CD4-positive, CD25-positive, alpha-beta regulatory T cell (primary cell): ENCODE data around the gene GPR31. TPM values are rescaled to one million over a fixed set of nuclear protein-coding genes. Genes with fewer than 3 reads are reported as not detected.
A peak's percentile ranks its signal among the peaks of the same experiment; 100 is the strongest.

ENCODE experiments used
- ATAC-seq, 2 donors: fragments of 150-1000 bp; cut with Tn5 transposase; one replicate each; pipeline ENCODE4 v1.10.0; 2021; ENCODE audit warnings: low read depth in 2 of 2, moderate number of reproducible peaks in 2 of 2, moderate library complexity in 1 of 2
- DNase-seq, 3 donors: peaks; one replicate each; pipeline versions ENCODE4 v3.0.0 to v3.0.0-alpha.2; 2012 to 2022; ENCODE audit warnings: mixed read lengths in 1 of 3
- H3K27ac ChIP-seq: one replicate; pipeline ENCODE4 v1.7.0; 2013; ENCODE audit warnings: mild to moderate bottlenecking, low read length; ENCODE audit not compliant: insufficient read depth, poor library complexity, severe bottlenecking
- H3K27me3 ChIP-seq: one replicate; pipeline ENCODE4 v1.7.0; 2013; ENCODE audit warnings: low read length; ENCODE audit not compliant: control insufficient read depth, insufficient read depth
- H3K36me3 ChIP-seq: one replicate; pipeline ENCODE4 v1.7.0; 2013; ENCODE audit warnings: mild to moderate bottlenecking, low read length, moderate library complexity; ENCODE audit not compliant: control insufficient read depth, insufficient read depth
- H3K4me1 ChIP-seq: 2 replicates; pipeline ENCODE4 v1.7.0; 2013; ENCODE audit warnings: mild to moderate bottlenecking, low read length; ENCODE audit not compliant: insufficient read depth, control insufficient read depth, poor library complexity, severe bottlenecking
- H3K4me3 ChIP-seq: one replicate; pipeline ENCODE4 v1.7.0; 2013; ENCODE audit warnings: low read depth, mild to moderate bottlenecking, low read length, moderate library complexity
- H3K9me3 ChIP-seq, 2 experiments: 1 replicate in 1 of 2; 2 replicates in 1 of 2; pipeline ENCODE4 v1.7.0; 2013; ENCODE audit warnings: low read length in 2 of 2, mild to moderate bottlenecking in 1 of 2, moderate library complexity in 1 of 2; ENCODE audit not compliant: control insufficient read depth in 2 of 2
- H3K27ac Mint-ChIP-seq, 3 donors: one replicate each; pipeline ENCODE4 v1.8.0; 2020 to 2022; ENCODE audit warnings: mild to moderate bottlenecking in 3 of 3, mixed read lengths in 3 of 3, moderate library complexity in 2 of 3
- H3K27me3 Mint-ChIP-seq: one replicate; pipeline ENCODE4 v1.8.0; 2022; ENCODE audit warnings: mild to moderate bottlenecking, mixed read lengths
- H3K36me3 Mint-ChIP-seq: one replicate; pipeline ENCODE4 v1.8.0; 2020; ENCODE audit warnings: mixed read lengths
- H3K4me1 Mint-ChIP-seq, 4 donors: one replicate each; pipeline ENCODE4 v1.8.0; 2020 to 2022; ENCODE audit warnings: mixed read lengths in 4 of 4, mild to moderate bottlenecking in 1 of 4
- H3K4me3 Mint-ChIP-seq, 4 donors: one replicate each; pipeline ENCODE4 v1.8.0; 2020 to 2022; ENCODE audit warnings: mild to moderate bottlenecking in 4 of 4, mixed read lengths in 4 of 4, moderate library complexity in 3 of 4
- H3K9me3 Mint-ChIP-seq, 7 donors: one replicate each; pipeline ENCODE4 v1.8.0; 2020 to 2022; ENCODE audit warnings: mixed read lengths in 7 of 7, mild to moderate bottlenecking in 3 of 7, moderate library complexity in 2 of 7
- polyA plus RNA-seq, 4 donors: library from polyadenylated mRNA; unstranded; fragments of 300-500 nt; fragmentation: Illumina TruSeq; gene quantifications; one replicate each; pipeline ENCODE4 v1.2.3, GENCODE V29; 2021
- total RNA-seq: library from RNA; stranded (reverse); gene quantifications from one replicate; pipeline ENCODE4 v1.2.3, GENCODE V29; 2022

The GPR31 gene
- total and polyA plus RNA-seq, 5 donors from 2014 or later, result not detected

DNA sequence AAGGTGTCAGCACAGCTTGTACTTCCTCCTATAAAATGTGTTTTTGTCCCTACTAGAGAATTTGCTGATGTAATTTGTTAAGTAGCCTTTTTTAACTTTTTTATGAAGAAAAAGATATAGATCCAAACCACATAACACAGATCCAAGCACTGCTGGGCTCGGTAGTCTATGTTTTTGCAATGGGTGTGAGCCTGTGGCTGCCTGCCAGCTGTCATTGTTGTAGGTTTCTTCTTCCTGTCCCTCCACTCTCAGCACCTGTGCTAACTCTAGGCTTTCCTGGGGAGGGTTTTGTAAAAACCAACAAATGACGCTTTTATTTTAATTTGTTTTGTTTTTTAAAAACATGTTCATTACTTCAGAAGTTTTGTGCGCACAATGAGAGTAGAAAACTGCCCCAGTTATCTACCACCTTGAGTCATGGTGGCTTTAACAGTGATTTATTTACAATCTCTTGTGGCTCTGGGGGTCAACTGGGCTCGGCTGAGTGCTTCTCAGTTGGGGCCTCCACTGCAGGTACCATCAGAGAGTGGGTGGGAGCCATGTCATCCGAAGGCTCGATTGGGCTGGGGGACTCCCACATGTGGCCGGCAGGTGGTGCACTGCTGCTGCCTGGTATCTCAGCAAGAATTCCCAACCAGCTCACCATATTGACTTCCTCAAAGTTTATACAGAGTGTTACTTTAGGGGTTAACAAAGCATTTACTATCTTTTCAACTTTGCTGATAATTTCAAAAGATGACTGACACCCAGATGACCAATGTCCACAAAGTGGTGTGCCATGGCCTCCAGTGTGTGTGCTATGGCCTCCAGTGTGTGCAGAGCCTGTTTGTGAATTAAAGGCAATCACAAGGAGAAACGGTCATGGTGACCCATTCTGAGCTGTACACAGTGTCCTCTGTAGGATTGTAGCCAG, 37.9 kb downstream of the GPR31 start:
- Mint-ChIP-seq H3K4me1 (peaks cover 27 to 93% (median 58%) of the 10 kb centered on the region in 4 donors), H3K4me3 (peak overlapping the region; percentile 69 to 96 (median 76)), H3K27me3 (no peaks in the 10 kb centered on the region), H3K36me3 (peaks cover 17% of the 10 kb centered on the region), H3K27ac (peak overlapping the region; percentile 96 to 99 (median 98)), H3K9me3 (peaks cover 0 to 2% (median 0%) of the 10 kb centered on the region in 7 donors)
- Histone ChIP-seq H3K27ac (peak overlapping the region; percentile 88), H3K27me3 (no peaks in the 10 kb centered on the region), H3K4me3 (peak overlapping the region; percentile 60), H3K9me3 (no peaks in the 10 kb centered on the region), H3K36me3 (peaks cover 3% of the 10 kb centered on the region), H3K4me1 (peaks cover 89% of the 10 kb centered on the region)
- DNase-seq (peak; percentile 63 to 90 (median 88)), ATAC-seq (peak; percentile 81 to 88)

DNA sequence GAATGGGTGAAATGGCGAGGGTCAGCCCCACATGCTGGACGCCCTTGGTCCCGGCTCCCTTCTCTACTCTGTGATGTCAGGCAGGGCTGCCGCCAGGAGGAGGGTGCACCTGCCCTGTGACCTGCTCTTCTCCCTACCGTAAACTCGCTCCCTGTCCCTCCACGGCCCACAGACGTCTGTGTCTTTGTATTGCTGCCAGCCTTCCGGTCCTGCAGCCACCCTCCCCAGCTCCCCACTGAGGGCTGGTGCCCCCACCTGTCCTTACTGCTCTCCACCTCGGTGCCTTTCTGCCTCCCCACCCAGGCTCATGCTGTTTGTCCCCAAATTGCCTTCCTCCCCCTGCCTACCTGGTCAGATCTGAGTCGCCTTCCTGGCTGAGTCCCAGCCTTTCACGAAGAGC, 38.9 kb downstream of the GPR31 start:
- peaks cover 32 to 93% (median 59%) of the 10 kb centered on the region in 4 donors for H3K4me1 Mint-ChIP-seq
- peak overlapping the region; percentile 69 to 96 (median 76) for H3K4me3 Mint-ChIP-seq
- no peaks in the 10 kb centered on the region for H3K27me3 ChIP-seq
- no peaks in the 10 kb centered on the region for H3K36me3 ChIP-seq
- H3K27me3 Mint-ChIP-seq, result peaks cover 3% of the 10 kb centered on the region
- H3K9me3 ChIP-seq, result no peaks in the 10 kb centered on the region
- no peak for ATAC-seq
- H3K27ac Mint-ChIP-seq, result peak overlapping the region; percentile 92 to 99 (median 96)
- no peak for DNase-seq
- peaks cover 0 to 2% (median 0%) of the 10 kb centered on the region in 7 donors for H3K9me3 Mint-ChIP-seq
- peaks cover 19% of the 10 kb centered on the region for H3K36me3 Mint-ChIP-seq
- peak overlapping the region; percentile 33 for H3K4me3 ChIP-seq
- H3K4me1 ChIP-seq, result peaks cover 89% of the 10 kb centered on the region
- H3K27ac ChIP-seq, result peak overlapping the region; percentile 88

DNA sequence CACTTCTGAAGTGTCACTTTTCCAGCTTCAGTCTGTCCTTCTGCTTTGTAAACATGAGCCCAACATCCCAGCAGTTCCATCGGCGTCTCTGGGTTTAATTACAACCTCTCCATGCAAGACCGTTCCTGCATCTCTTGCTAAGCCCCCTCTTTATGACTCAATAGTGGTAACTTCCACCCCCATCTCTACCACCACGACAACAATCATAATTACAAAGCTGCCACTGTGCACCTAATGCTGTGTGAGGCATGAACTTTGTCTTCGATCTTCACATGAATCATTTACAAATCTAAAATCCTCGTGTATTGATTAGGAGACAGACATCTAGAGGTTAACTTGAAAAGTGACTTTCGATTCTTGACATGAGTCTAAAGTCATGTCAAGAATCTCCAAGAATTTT, 39.8 kb downstream of the GPR31 start:
- H3K27me3 ChIP-seq, result no peaks in the 10 kb centered on the region
- peak overlapping the region; percentile 88 for H3K27ac ChIP-seq
- peaks cover 92% of the 10 kb centered on the region for H3K4me1 ChIP-seq
- Mint-ChIP-seq H3K4me3 (peak overlapping the region; percentile 69 to 96 (median 76)), H3K27ac (peak overlapping the region; percentile 82 to 99 (median 96)), H3K27me3 (peaks cover 5% of the 10 kb centered on the region), H3K4me1 (peaks cover 34 to 93% (median 60%) of the 10 kb centered on the region in 4 donors), H3K9me3 (peaks cover 0 to 2% (median 0%) of the 10 kb centered on the region in 7 donors), H3K36me3 (peaks cover 22% of the 10 kb centered on the region)
- H3K9me3 ChIP-seq, result no peaks in the 10 kb centered on the region
- H3K4me3 ChIP-seq, result peak overlapping the region; percentile 33
- ATAC-seq (no peak), DNase-seq (no peak)
- no peaks in the 10 kb centered on the region for H3K36me3 ChIP-seq

DNA sequence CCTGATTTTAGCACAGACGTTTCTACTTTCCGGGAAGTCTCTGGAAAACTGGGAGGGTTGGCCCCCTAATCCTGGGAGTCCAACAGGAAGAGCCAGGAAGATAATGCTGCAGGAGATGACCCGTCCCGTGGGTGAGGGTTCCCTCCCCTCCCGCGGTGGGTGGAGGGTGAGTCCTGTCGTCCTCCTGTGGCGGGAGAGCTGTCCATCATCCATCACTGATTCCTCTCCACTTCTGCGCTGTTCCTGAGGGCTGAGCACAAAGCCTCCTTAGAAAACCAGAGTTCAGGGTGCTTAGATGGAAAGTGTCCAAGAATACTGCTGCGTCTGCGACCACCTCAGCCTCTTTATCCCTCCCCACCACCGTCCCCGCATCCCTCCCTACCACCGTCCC, 40.9 kb downstream of the GPR31 start:
- H3K9me3 Mint-ChIP-seq, result peaks cover 0 to 4% (median 0%) of the 10 kb centered on the region in 7 donors
- H3K27me3 Mint-ChIP-seq, result peaks cover 5% of the 10 kb centered on the region
- H3K27ac ChIP-seq, result peak overlapping the region; percentile 95
- H3K27ac Mint-ChIP-seq, result peak overlapping the region; percentile 67 to 94 (median 86)
- DNase-seq, result no peak
- no peak overlapping the region for H3K4me3 ChIP-seq
- H3K27me3 ChIP-seq, result no peaks in the 10 kb centered on the region
- H3K36me3 Mint-ChIP-seq, result peaks cover 22% of the 10 kb centered on the region
- ATAC-seq, result no peak
- H3K9me3 ChIP-seq, result no peaks in the 10 kb centered on the region
- H3K4me1 ChIP-seq, result peaks cover 90% of the 10 kb centered on the region
- H3K4me1 Mint-ChIP-seq, result peaks cover 40 to 93% (median 63%) of the 10 kb centered on the region in 4 donors
- no peaks in the 10 kb centered on the region for H3K36me3 ChIP-seq
- peak overlapping the region in 2 of 4 donors; percentile 67 to 82 for H3K4me3 Mint-ChIP-seq

DNA sequence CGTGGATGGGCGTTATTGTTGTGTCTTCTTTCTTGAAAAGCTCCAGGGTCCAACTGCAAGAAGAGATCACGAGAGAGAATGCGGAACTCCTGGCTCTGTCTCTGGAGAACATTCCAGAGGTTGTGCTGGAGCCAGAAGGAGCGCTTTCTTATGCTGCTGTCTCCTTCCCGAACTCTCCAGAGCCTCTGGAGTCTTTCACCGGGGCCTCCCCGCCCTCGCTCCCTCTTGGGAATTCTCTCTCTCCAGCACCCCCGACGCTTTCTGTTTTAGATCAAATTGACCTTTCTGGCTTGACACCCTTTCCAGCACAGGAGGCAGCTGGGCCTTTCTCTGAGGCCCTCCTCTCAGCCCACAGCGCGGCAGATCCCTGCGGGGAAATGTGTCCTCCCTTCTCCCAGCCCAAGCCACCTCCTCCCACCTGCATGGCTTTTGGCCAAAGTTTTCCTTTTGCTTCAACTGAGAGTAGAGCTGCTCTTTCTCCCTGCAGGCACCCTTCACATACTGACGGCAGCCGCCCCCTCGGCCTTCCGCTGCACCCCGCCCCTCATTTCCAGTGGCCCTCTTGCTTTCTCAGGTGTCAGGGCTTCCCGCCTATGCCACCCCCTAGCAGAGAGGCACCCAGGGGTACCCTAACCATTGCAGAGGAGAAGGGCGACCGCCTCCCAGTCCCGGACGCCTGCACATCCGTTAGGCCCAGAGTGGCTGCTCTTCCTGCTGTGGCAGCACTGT, 41.5 kb downstream of the GPR31 start:
- peak overlapping the region; percentile 67 to 94 (median 86) for H3K27ac Mint-ChIP-seq

DNA sequence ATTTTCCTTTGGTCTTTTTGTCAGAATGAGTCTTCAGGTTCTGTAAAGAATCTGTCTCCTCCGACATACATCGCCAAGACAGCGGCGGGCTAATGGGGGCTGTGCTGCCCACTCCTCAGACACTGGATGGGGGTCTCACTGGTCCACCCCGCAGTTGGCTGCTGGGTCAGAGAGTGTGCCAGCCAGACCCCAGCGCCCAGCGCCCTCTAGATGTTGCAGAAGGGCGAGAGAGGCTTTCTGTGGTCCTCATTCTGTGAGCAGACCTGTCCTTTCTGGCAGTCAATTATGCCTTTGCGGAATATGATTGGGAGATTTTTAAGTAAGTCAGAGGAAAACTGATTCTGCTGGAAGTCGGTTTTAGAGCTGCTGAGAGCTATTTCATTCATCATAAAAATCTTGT, 42.7 kb downstream of the GPR31 start:
- H3K4me3 ChIP-seq, result peak overlapping the region; percentile 97
- Mint-ChIP-seq H3K4me1 (peaks cover 41 to 92% (median 62%) of the 10 kb centered on the region in 4 donors), H3K4me3 (peak overlapping the region; percentile 91 to 98 (median 93))

More for the DNA sequence above, 41.5 kb downstream of the GPR31 start:
- Mint-ChIP-seq H3K4me3 (peak overlapping the region; percentile 66 to 94 (median 74)), H3K9me3 (peaks cover 0 to 4% (median 1%) of the 10 kb centered on the region in 7 donors), H3K27me3 (peaks cover 5% of the 10 kb centered on the region), H3K4me1 (peaks cover 45 to 93% (median 62%) of the 10 kb centered on the region in 4 donors), H3K36me3 (peaks cover 22% of the 10 kb centered on the region)
- H3K4me3 ChIP-seq, result peak overlapping the region; percentile 97
- peaks cover 90% of the 10 kb centered on the region for H3K4me1 ChIP-seq
- no peak for ATAC-seq
- no peaks in the 10 kb centered on the region for H3K9me3 ChIP-seq
- peak overlapping the region; percentile 95 for H3K27ac ChIP-seq
- H3K27me3 ChIP-seq, result no peaks in the 10 kb centered on the region
- no peak for DNase-seq
- H3K36me3 ChIP-seq, result no peaks in the 10 kb centered on the region

More for the DNA sequence above, 42.7 kb downstream of the GPR31 start:
- no peaks in the 10 kb centered on the region for H3K27me3 ChIP-seq
- no peaks in the 10 kb centered on the region for H3K9me3 ChIP-seq
- peaks cover 22% of the 10 kb centered on the region for H3K36me3 Mint-ChIP-seq
- peak overlapping the region; percentile 95 for H3K27ac ChIP-seq
- H3K9me3 Mint-ChIP-seq, result peaks cover 0 to 4% (median 0%) of the 10 kb centered on the region in 7 donors
- ATAC-seq (no peak), DNase-seq (no peak)
- H3K27me3 Mint-ChIP-seq, result peaks cover 5% of the 10 kb centered on the region
- peak overlapping the region; percentile 45 to 99 (median 94) for H3K27ac Mint-ChIP-seq
- peaks cover 85% of the 10 kb centered on the region for H3K4me1 ChIP-seq
- no peaks in the 10 kb centered on the region for H3K36me3 ChIP-seq
